Astrocyte (in vitro differentiated cells and primary cell): ENCODE results near the gene AIPL1. TPM values are rescaled to one million over a fixed set of nuclear protein-coding genes. Genes with fewer than 3 reads are reported as not detected.
A peak's percentile ranks its signal among the peaks of the same experiment; 100 is the strongest.

Source experiments
- DNase-seq: peaks from one replicate; pipeline ENCODE4 v3.0.0-alpha.2; 2010; ENCODE audit warnings: low read depth
- FAIRE-seq: peaks from 2 replicates; lab custom pipeline; 2011; peaks lifted over from hg19 to GRCh38; lab: Jason Lieb, UNC
- H2AFZ ChIP-seq: 2 replicates; pipeline ENCODE4 v1.6.0; 2012; ENCODE audit warnings: low read depth, low read length, inconsistent platforms
- H3K27ac ChIP-seq: 2 replicates; pipeline ENCODE4 v1.5.1; 2011; ENCODE audit warnings: low read depth, low read length, inconsistent platforms
- H3K27me3 ChIP-seq: 2 replicates; pipeline ENCODE4 v1.6.0; 2011; ENCODE audit warnings: low read length, inconsistent platforms; ENCODE audit not compliant: insufficient read depth
- H3K36me3 ChIP-seq: 2 replicates; pipeline ENCODE4 v1.5.1; 2011; ENCODE audit warnings: low read length, inconsistent platforms; ENCODE audit not compliant: insufficient read depth
- H3K4me1 ChIP-seq: 2 replicates; pipeline ENCODE4 v1.5.1; 2011; ENCODE audit warnings: low read length, inconsistent platforms; ENCODE audit not compliant: insufficient read depth
- H3K4me2 ChIP-seq: 2 replicates; pipeline ENCODE4 v1.6.0; 2012; ENCODE audit warnings: low read length, inconsistent platforms
- H3K4me3 ChIP-seq: 2 replicates; pipeline ENCODE4 v1.5.1; 2011; ENCODE audit warnings: low read depth, mild to moderate bottlenecking, low read length, inconsistent platforms; ENCODE audit not compliant: insufficient read depth
- H3K79me2 ChIP-seq: 2 replicates; pipeline ENCODE4 v1.6.0; 2012; ENCODE audit warnings: mild to moderate bottlenecking, low read length, inconsistent platforms; ENCODE audit not compliant: insufficient read depth
- H3K9ac ChIP-seq: 2 replicates; pipeline ENCODE4 v1.6.0; 2012; ENCODE audit warnings: mild to moderate bottlenecking, low read length, inconsistent platforms
- H3K9me3 ChIP-seq: 2 replicates; pipeline ENCODE4 v1.5.1; 2012; ENCODE audit warnings: low read depth, mild to moderate bottlenecking, low read length, inconsistent platforms; ENCODE audit not compliant: insufficient read depth
- H4K20me1 ChIP-seq: 2 replicates; pipeline ENCODE4 v1.6.0; 2012; ENCODE audit warnings: low read length, inconsistent platforms; ENCODE audit not compliant: insufficient read depth
- H3K27ac Mint-ChIP-seq: one replicate; pipeline ENCODE4 v1.8.0; 2021; ENCODE audit warnings: mild to moderate bottlenecking, mixed read lengths; ENCODE audit not compliant: unreplicated experiment
- H3K27me3 Mint-ChIP-seq: one replicate; pipeline ENCODE4 v1.8.0; 2021; ENCODE audit warnings: low read depth, mixed read lengths; ENCODE audit not compliant: unreplicated experiment
- H3K36me3 Mint-ChIP-seq: one replicate; pipeline ENCODE4 v1.8.0; 2021; ENCODE audit warnings: low read depth, mixed read lengths; ENCODE audit not compliant: unreplicated experiment
- H3K4me1 Mint-ChIP-seq: one replicate; pipeline ENCODE4 v1.8.0; 2021; ENCODE audit warnings: low read depth, mixed read lengths; ENCODE audit not compliant: unreplicated experiment
- H3K4me3 Mint-ChIP-seq: one replicate; pipeline ENCODE4 v1.8.0; 2021; ENCODE audit warnings: mild to moderate bottlenecking, moderate library complexity, mixed read lengths; ENCODE audit not compliant: unreplicated experiment
- H3K9me3 Mint-ChIP-seq: one replicate; pipeline ENCODE4 v1.8.0; 2021; ENCODE audit warnings: mild to moderate bottlenecking, mixed read lengths; ENCODE audit not compliant: unreplicated experiment
- CTCF ChIP-seq: IDR thresholded peaks from 2 replicates; pipeline ENCODE4 v1.5.1; 2011; ENCODE audit warnings: low read depth, mild to moderate bottlenecking, inconsistent platforms, low read length, moderate library complexity; ENCODE audit not compliant: insufficient read depth
- EZH2 ChIP-seq: IDR thresholded peaks from 2 replicates; pipeline ENCODE4 v1.6.1; 2012; ENCODE audit warnings: mild to moderate bottlenecking, low read length, inconsistent platforms; ENCODE audit not compliant: insufficient read depth
- total RNA-seq: library from RNA; stranded (reverse); gene quantifications from 2 replicates; pipeline ENCODE4 v1.2.1, GENCODE V29; 2021

AIPL1 gene
- total RNA-seq, 1 donor from 2014 or later: not detected

DNA sequence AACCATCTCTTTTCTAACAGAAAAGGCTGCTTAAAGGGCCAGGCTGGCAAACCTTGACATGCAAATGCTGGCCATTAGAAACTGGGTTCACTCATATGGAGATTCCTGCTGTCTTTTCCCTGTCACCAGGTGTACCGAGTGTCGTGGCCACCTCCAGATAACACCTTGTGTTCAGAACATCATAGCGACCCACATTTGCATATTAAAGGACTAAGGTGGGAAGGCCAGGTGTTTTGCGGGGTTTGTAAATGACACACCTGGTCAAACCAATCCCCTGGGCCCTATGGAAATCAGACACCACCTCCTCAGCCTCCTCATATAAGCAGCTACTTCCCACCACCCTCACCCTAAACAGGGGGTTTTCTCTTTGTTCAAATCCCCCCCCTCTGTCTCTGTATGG is 2.5 kb upstream of the AIPL1 start:
- no peaks in the 10 kb centered on the region for H3K9me3 ChIP-seq
- H3K36me3 ChIP-seq: no peaks in the 10 kb centered on the region
- no peak for TF ChIP-seq CTCF
- DNase-seq (no peak), FAIRE-seq (no peak)
- no peak overlapping the region for H3K4me3 ChIP-seq
- H3K4me3 Mint-ChIP-seq: no peak overlapping the region
- peaks cover 7% of the 10 kb centered on the region for H3K4me1 Mint-ChIP-seq
- no peaks in the 10 kb centered on the region for H3K36me3 Mint-ChIP-seq
- H3K27ac ChIP-seq: no peak overlapping the region
- H3K4me2 ChIP-seq: no peak overlapping the region
- H3K27me3 ChIP-seq: peaks cover 8% of the 10 kb centered on the region
- no peaks in the 10 kb centered on the region for H3K79me2 ChIP-seq
- H3K9me3 Mint-ChIP-seq: peaks cover 3% of the 10 kb centered on the region
- no peak overlapping the region for H3K9ac ChIP-seq
- H4K20me1 ChIP-seq: no peaks in the 10 kb centered on the region
- H3K27me3 Mint-ChIP-seq: peaks cover 38% of the 10 kb centered on the region
- H3K4me1 ChIP-seq: no peaks in the 10 kb centered on the region
- no peak overlapping the region for H3K27ac Mint-ChIP-seq
- H2AFZ ChIP-seq: no peak overlapping the region

GRCh38 chr17:6435968-6436367 is 1.0 kb upstream of the AIPL1 start:
- TF ChIP-seq EZH2: no peak
- peak; percentile 75 for TF ChIP-seq CTCF
- peak; percentile 10 for DNase-seq
- Histone ChIP-seq H2AFZ (no peak overlapping the region), H3K9ac (no peak overlapping the region), H3K4me3 (no peak overlapping the region), H3K4me1 (no peaks in the 10 kb centered on the region), H4K20me1 (no peaks in the 10 kb centered on the region), H3K9me3 (no peaks in the 10 kb centered on the region), H3K36me3 (no peaks in the 10 kb centered on the region), H3K27me3 (peaks cover 8% of the 10 kb centered on the region), H3K4me2 (no peak overlapping the region), H3K79me2 (no peaks in the 10 kb centered on the region), H3K27ac (no peak overlapping the region)
- peaks cover 41% of the 10 kb centered on the region for H3K27me3 Mint-ChIP-seq
- H3K27ac Mint-ChIP-seq: no peak overlapping the region
- peaks cover 4% of the 10 kb centered on the region for H3K9me3 Mint-ChIP-seq
- H3K36me3 Mint-ChIP-seq: no peaks in the 10 kb centered on the region
- H3K4me3 Mint-ChIP-seq: no peak overlapping the region
- FAIRE-seq: peak; percentile 77
- peaks cover 2% of the 10 kb centered on the region for H3K4me1 Mint-ChIP-seq

GRCh38 chr17:6430769-6431168 is 4.2 kb downstream of the AIPL1 start:
- peak; percentile 16 for TF ChIP-seq CTCF
- TF ChIP-seq EZH2: no peak
- Mint-ChIP-seq H3K9me3 (peaks cover 4% of the 10 kb centered on the region), H3K36me3 (no peaks in the 10 kb centered on the region), H3K27me3 (peaks cover 31% of the 10 kb centered on the region), H3K27ac (no peak overlapping the region), H3K4me3 (no peak overlapping the region), H3K4me1 (peaks cover 4% of the 10 kb centered on the region)
- Histone ChIP-seq H3K9ac (no peak overlapping the region), H3K27me3 (no peaks in the 10 kb centered on the region), H3K79me2 (no peaks in the 10 kb centered on the region), H3K4me2 (no peak overlapping the region), H3K9me3 (peaks cover 2% of the 10 kb centered on the region), H3K36me3 (no peaks in the 10 kb centered on the region), H3K4me3 (no peak overlapping the region), H2AFZ (no peak overlapping the region), H4K20me1 (no peaks in the 10 kb centered on the region), H3K27ac (no peak overlapping the region), H3K4me1 (no peaks in the 10 kb centered on the region)
- DNase-seq (no peak), FAIRE-seq (no peak)
